GM18507 (cell line): ENCODE results near the gene STK24.
A peak's percentile ranks its signal among the peaks of the same experiment; 100 is the strongest.

Source experiments
- DNase-seq: peaks from one replicate; pipeline ENCODE4 v3.0.0; 2011; ENCODE audit warnings: low read depth; ENCODE audit not compliant: insufficient read length; ENCODE audit errors: extremely low spot score
- FAIRE-seq: peaks from 2 replicates; lab custom pipeline; 2011; peaks lifted over from hg19 to GRCh38; lab: Jason Lieb, UNC

Gene STK24

GRCh38 chr13:98500963-98501421 is 75.9 kb downstream of the STK24 start:
- DNase-seq (no peak), FAIRE-seq (peak; percentile 76)

DNA sequence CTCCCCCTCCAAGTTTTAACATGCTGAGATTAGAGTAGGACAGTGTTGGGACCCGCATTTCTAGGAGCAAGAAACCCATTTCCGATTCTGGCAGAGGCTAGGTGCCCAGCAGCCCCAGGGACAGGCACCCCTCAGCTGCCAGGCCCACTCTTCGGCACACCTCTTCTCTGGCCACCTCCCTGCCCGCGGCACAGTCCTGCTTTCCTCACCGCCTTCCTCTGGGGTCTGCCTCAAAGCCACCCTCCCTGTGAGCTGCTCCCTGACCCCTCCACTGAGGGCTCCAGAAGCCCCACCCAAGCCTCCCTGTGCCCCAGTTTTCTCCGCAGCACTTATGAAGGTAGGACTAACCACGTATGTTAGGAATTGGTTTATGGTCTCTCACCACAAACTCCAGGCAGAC is 79.9 kb downstream of the STK24 start:
- DNase-seq: no peak
- FAIRE-seq: no peak

DNA sequence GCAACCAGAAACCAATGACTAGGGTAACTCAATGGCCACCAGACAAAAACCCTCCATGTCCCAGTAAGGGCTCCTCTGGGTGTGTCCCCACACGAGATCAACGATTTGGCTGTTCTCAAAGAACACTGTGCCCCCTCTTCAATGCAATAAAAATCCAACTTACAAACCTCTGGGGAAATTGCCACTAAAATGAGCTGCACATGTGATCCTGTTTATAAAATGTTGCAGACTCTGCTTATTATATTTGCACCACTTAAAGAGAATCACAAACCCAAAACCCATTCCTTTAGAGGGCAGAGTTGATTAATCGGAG is 80.5 kb downstream of the STK24 start:
- DNase-seq (no peak), FAIRE-seq (no peak)

GRCh38 chr13:98495627-98496478 is 81.1 kb downstream of the STK24 start:
- FAIRE-seq (no peak), DNase-seq (no peak)

GRCh38 chr13:98494769-98495168 is 82.1 kb downstream of the STK24 start:
- no peak for FAIRE-seq
- DNase-seq: no peak

DNA sequence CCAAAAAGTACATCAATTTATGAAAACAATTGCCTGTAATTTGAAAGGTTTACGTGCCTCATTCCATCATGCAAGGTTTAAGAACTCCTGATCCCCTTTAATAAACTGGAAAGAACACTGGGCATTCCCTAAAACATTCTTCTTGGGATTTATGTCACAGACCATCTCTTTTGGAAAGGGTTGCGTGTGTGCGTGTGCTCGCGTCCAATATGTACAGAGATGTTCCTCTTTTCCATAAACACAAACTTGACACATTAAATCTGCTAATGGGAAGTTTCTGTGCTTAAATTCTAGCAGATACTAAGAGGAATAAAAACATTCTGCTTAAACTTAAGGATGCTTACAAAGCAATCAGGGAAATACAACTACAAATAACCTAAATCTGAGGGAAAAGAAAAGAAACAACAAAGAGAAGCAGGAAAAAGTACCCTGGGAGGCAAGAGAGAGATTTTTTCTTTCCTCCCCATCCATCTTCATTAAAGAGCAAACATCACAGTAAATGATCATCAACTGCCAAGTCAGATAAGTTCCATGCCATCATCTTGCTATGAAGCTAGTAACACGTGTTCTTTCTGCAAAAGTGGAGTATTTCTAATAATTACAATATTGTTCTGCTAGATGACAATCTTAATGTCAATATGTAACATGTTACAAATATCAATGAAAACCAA is 83.7 kb downstream of the STK24 start:
- no peak for FAIRE-seq
- no peak for DNase-seq

- FAIRE-seq: no peak
- no peak for DNase-seq
Measured at GRCh38 chr13:98492335-98493041, 84.4 kb downstream of the STK24 start.

- DNase-seq: no peak
- no peak for FAIRE-seq
Measured at GRCh38 chr13:98490866-98491265, 86.0 kb downstream of the STK24 start.

DNA sequence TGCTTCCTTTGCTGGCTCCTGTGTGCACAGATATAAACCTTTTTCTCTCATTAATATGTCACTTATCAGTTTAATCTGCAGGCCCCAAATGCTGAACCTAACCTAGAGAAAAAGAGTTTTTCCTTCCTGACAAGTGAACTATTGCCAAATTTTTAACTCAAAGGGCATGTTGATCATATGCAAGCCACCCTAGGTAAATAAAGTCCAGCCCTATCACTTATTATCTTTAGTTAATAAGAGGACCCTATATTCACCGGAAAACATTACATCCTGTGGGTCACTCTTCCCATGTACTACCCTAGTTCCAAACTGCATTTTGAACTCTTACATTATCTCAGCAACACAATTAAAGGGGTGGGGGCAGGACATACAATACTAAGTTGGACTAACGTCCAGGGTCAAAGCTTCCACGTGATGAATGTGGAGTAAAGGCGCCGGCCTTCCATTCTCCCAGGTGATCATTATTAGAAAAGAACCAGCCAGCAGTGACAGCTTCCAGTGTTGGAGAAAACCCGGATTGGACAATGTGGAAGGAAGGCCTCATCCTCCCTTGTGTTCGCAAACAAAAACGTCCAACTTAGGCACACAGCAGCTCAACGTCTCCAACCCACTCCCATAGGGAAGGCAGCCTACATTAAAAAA is 86.6 kb downstream of the STK24 start:
- FAIRE-seq: no peak

GRCh38 chr13:98489446-98490194 is 87.3 kb downstream of the STK24 start:
- FAIRE-seq (peak; percentile 35), DNase-seq (no peak)

More for the DNA sequence above, 86.6 kb downstream of the STK24 start:
- no peak for DNase-seq

DNA sequence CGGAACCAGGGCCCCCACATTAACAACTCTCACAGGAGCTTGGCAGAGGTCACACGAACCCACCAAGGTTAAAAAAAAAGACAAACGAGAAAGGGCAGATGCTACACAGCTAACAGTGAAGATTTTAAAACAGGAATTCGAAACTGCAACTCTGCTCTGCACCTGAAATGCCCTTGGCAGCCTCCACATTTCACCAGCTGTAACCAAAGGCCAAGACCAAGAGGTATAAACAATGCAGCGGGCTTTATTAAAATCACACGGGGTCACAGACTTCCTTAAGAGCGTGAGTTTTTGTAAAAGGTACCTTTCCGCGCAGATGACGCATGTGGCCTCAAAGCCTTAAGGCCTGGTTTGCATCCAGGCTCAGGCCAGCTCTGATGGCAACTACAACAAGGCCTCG is 88.2 kb downstream of the STK24 start:
- FAIRE-seq (peak; percentile 24), DNase-seq (no peak)

GRCh38 chr13:98487522-98487921 is 89.4 kb downstream of the STK24 start:
- FAIRE-seq (no peak), DNase-seq (no peak)

DNA sequence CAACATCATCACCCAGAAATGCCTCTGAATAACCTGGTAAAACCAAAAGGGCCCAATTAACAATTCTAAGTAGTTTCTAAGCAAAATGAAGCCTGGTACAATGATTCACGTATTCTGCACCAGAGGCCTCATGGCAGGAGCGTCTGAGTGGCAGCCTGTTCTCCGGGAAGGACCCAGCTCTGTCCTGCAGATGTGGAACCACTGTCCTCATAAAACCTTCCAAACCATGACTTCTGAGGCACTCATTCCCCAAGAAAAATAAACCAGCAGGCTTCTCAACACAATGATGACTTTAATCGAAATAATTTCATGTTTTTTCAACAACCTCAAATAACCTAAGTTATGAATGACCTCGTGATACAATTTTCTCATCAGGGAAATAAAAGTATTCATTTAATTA is 89.9 kb downstream of the STK24 start:
- FAIRE-seq: no peak

DNA sequence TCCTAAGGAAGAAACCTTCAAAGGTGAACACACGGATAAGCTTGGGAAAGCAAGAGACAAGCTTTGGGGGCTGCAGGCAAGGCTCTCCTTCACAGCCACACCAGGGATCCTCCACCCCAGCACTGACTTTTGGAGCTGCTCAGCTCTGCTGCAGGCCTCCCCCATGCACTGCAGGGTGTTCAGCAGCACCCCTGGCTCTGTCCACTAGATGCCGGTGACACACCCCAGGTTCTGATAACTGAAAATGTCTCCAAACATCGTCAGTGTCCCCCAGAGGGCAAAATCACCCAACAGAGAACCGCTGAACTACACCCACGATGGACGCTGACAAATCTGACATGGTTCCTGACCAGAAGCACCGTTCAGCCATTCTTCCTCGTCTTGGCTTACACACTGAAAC is 90.5 kb downstream of the STK24 start:
- no peak for FAIRE-seq
- DNase-seq: no peak

More for the DNA sequence above, 89.9 kb downstream of the STK24 start:
- no peak for DNase-seq

GRCh38 chr13:98485561-98485960 is 91.3 kb downstream of the STK24 start:
- FAIRE-seq (no peak), DNase-seq (no peak)

DNA sequence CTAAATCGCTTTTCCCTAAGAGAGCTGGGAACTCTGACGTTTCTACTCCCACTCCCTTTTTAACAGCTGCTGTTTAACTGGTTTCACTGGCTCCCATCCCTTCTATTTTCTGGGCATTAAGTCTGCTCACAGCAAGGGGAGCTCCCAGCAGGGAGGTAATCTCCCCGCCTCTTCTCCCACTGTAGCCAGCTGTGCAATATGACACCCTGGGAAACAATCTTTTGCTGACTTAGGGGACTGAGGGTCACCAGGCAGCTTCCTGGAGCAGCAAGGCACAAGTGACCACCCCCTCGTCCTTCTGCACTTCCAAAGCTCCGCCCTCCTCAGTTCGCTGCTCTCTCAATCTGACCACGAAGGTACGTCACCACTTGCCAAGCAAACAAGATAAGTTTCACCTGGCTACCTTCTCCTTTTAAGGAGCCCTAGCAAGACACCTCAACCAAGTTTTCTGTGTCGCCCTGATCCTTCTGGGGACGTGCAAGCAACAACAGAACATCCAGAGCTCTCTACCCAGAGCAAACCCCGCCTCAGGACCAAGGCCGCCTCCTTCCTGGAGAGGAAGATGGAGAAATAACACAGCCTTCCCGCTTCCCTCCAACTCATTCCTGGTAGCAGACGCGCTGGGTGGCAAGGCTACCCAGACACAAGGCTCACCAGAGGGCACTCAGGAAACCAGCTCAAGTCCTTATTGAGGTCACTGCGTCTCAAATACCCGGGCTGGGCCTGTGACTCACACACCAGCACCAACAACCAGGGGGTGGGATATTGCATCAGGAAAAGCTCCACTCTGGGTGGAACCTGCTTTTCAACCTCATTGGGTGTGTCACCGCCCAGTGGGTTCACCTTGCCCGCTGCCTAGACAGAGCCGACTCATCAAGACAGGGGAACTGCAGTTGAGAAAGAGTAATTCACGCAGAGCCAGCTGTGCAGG is 92.4 kb downstream of the STK24 start:
- no peak for DNase-seq

DNA sequence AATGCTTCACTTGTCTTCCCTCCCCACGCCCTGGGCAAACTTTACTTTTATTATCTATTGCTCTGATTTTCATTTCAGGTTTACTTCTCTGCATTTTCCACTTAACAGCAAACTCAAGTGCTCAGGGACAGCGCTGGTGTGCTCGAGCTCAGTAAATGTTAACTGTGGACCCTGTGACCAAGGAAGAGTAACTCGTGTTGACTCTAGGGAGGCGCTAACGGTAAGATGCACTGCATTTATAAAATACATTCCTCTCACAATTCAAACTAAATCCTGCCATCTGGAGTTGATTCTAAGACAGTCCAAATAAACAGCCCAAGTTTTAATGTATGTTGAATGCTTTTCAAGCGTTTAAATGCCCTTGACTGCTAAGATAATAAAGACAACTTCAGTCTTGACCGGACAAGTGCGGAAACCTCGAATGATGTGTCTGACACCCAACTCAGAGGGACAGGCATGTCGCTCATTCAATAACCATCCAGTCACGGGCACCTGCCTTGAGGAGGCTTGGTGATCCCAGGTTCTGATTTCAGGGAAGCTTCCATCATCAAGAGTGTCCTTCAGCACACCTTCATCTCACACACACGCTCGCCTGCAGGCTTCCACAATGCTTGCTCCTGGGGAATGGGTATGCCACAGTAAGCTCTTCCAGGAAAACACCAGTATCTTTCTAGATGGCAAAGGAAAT is 93.2 kb downstream of the STK24 start:
- FAIRE-seq (no peak), DNase-seq (no peak)

More for the DNA sequence above, 92.4 kb downstream of the STK24 start:
- peak; percentile 62 for FAIRE-seq
